ENCODE data around the gene THOC3.
"Not testable (repeated sequence)": the region's sequence is repeated elsewhere in the genome, so short reads cannot be mapped to it uniquely, and the experiment has no call there.

Gene THOC3

GRCh38 chr5:175938489-175938888, 29.6 kb downstream of the THOC3 start:
- not testable (repeated sequence) for DNase-seq

- not testable (repeated sequence) for DNase-seq
Observed at GRCh38 chr5:175928752-175929151, 39.4 kb downstream of the THOC3 start.

- not testable (repeated sequence) for DNase-seq
Observed at GRCh38 chr5:175925106-175925505, 43.0 kb downstream of the THOC3 start.

- no peak for DNase-seq
Observed at GRCh38 chr5:175922192-175922885, 45.8 kb downstream of the THOC3 start.

GRCh38 chr5:175921061-175921730, 46.9 kb downstream of the THOC3 start:
- no peak for DNase-seq

GRCh38 chr5:175920231-175920811, 47.8 kb downstream of the THOC3 start:
- DNase-seq = no peak

- not testable (repeated sequence) for DNase-seq
Observed at GRCh38 chr5:175915066-175916037, 52.8 kb downstream of the THOC3 start.

- not testable (repeated sequence) for DNase-seq
Observed at GRCh38 chr5:175913835-175914672, 54.1 kb downstream of the THOC3 start.

- DNase-seq = not testable (repeated sequence)
Observed at GRCh38 chr5:175910072-175910471, 58.0 kb downstream of the THOC3 start.
